ENCODE data around the gene EPYC.

DNA sequence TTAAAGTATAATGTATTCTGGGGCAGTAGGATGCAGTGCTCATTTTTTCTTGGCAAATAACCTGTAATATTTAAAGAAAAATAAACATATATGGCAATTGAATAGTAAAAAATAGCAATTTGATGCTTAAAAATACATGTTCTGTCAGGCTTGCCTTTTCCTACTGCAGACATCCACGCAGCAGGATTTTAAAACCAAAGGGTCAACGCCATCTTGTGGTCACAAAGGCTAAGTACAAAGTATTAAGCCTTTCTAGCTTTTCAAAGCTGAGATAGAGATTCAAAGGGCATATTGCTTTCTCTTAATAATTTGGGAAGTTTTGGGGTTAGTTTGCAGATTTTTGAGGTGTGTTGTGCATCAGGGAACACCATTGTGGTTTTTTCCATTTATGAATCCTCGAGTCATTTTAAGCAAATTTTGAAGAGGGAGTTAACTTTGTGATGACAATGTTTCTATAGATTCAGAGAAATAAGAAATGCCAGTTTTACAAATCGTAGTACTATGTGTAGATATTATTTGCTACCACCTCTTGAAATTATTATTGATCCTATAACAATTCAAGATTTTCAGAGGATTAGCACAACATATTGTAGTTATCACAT is 45.1 kb downstream of the EPYC start:
- TF ChIP-seq, protein P1, sequence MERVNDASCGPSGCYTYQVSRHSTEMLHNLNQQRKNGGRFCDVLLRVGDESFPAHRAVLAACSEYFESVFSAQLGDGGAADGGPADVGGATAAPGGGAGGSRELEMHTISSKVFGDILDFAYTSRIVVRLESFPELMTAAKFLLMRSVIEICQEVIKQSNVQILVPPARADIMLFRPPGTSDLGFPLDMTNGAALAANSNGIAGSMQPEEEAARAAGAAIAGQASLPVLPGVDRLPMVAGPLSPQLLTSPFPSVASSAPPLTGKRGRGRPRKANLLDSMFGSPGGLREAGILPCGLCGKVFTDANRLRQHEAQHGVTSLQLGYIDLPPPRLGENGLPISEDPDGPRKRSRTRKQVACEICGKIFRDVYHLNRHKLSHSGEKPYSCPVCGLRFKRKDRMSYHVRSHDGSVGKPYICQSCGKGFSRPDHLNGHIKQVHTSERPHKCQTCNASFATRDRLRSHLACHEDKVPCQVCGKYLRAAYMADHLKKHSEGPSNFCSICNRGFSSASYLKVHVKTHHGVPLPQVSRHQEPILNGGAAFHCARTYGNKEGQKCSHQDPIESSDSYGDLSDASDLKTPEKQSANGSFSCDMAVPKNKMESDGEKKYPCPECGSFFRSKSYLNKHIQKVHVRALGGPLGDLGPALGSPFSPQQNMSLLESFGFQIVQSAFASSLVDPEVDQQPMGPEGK (CRISPR knock-in tag; IDR thresholded peaks at IDR 0.05; ENCODE audit: borderline replicate concordance), result no peak
- TF ChIP-seq RARB (CRISPR knock-in tag; IDR thresholded peaks at IDR 0.05) (no peak), ISL1 (CRISPR knock-in tag; IDR thresholded peaks at IDR 0.05) (no peak), ZFP3 (CRISPR knock-in tag; IDR thresholded peaks at IDR 0.05) (no peak), ZC3H10 (CRISPR knock-in tag; IDR thresholded peaks at IDR 0.05) (no peak), ZNF565 (CRISPR knock-in tag; conservative IDR thresholded peaks at IDR 0.05; ENCODE audit: low read depth) (no peak), BACH2 (CRISPR knock-in tag; IDR thresholded peaks at IDR 0.05; ENCODE audit: borderline replicate concordance) (no peak), ZFP30 (CRISPR knock-in tag; IDR thresholded peaks at IDR 0.05) (no peak), TOX (CRISPR knock-in tag; IDR thresholded peaks at IDR 0.05; ENCODE audit: borderline replicate concordance) (no peak), CSDC2 (CRISPR knock-in tag; IDR thresholded peaks at IDR 0.05) (no peak), PPARA (CRISPR knock-in tag; IDR thresholded peaks at IDR 0.05; ENCODE audit: borderline replicate concordance) (no peak)
- TF ChIP-seq, protein P2, sequence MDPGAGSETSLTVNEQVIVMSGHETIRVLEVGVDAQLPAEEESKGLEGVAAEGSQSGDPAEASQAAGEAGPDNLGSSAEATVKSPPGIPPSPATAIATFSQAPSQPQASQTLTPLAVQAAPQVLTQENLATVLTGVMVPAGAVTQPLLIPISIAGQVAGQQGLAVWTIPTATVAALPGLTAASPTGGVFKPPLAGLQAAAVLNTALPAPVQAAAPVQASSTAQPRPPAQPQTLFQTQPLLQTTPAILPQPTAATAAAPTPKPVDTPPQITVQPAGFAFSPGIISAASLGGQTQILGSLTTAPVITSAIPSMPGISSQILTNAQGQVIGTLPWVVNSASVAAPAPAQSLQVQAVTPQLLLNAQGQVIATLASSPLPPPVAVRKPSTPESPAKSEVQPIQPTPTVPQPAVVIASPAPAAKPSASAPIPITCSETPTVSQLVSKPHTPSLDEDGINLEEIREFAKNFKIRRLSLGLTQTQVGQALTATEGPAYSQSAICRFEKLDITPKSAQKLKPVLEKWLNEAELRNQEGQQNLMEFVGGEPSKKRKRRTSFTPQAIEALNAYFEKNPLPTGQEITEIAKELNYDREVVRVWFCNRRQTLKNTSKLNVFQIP (CRISPR knock-in tag; IDR thresholded peaks at IDR 0.05; ENCODE audit: borderline replicate concordance, low read depth), result no peak
- TF ChIP-seq, protein P3, sequence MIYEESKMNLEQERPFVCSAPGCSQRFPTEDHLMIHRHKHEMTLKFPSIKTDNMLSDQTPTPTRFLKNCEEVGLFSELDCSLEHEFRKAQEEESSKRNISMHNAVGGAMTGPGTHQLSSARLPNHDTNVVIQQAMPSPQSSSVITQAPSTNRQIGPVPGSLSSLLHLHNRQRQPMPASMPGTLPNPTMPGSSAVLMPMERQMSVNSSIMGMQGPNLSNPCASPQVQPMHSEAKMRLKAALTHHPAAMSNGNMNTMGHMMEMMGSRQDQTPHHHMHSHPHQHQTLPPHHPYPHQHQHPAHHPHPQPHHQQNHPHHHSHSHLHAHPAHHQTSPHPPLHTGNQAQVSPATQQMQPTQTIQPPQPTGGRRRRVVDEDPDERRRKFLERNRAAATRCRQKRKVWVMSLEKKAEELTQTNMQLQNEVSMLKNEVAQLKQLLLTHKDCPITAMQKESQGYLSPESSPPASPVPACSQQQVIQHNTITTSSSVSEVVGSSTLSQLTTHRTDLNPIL (CRISPR knock-in tag; IDR thresholded peaks at IDR 0.05; ENCODE audit: low read depth), result no peak

All from SK-N-SH treated with all-trans-retinoic acid at 6 μM for 48 hours (cell line).